HepG2 (cell line): Measurements from ENCODE around the gene CCNB1IP1. TPM values are rescaled to one million over a fixed set of nuclear protein-coding genes. Genes with fewer than 3 reads are reported as not detected.

ENCODE experiments used
- ASH2L ChIP-seq: fragments of 300-600, 200-600 bp; sonication (generic); IDR thresholded peaks from 2 replicates; pipeline ENCODE4 v1.7.0; 2017; ENCODE audit warnings: low read depth, mild to moderate bottlenecking, moderate library complexity, mixed read lengths, low read length; ENCODE audit not compliant: insufficient read length
- CBFB ChIP-seq: sonication (generic); formaldehyde crosslinking; IDR thresholded peaks from 2 replicates; pipeline ENCODE4 v1.4.0; 2020; ENCODE audit warnings: missing genetic modification reagents
- CHCHD3 ChIP-seq: sonication (generic); formaldehyde crosslinking; IDR thresholded peaks from 2 replicates; pipeline ENCODE4 v1.8.0; 2022; ENCODE audit warnings: mild to moderate bottlenecking, missing genetic modification reagents, moderate library complexity
- DMAP1 ChIP-seq: IDR thresholded peaks from 2 replicates; pipeline ENCODE4 v1.6.1; 2016
- HCFC1 ChIP-seq: fragments of 150-350 bp; IDR thresholded peaks from 2 replicates; pipeline ENCODE4 v1.6.1; 2014; ENCODE audit warnings: low read depth, low read length
- HOXA9 ChIP-seq: sonication (generic); formaldehyde crosslinking; IDR thresholded peaks from 2 replicates; pipeline ENCODE4 v1.8.1; 2022; ENCODE audit warnings: missing genetic modification reagents, mild to moderate bottlenecking, moderate library complexity, borderline replicate concordance
- IRF2 ChIP-seq: IDR thresholded peaks from 2 replicates; pipeline ENCODE4 v1.6.1; 2018; ENCODE audit warnings: missing genetic modification reagents, missing compliant biosample characterization
- MEIS1 ChIP-seq: sonication (generic); formaldehyde crosslinking; IDR thresholded peaks from 2 replicates; pipeline ENCODE4 v1.9.0; 2021; ENCODE audit warnings: mild to moderate bottlenecking, missing genetic modification reagents, moderate library complexity, borderline replicate concordance
- NFKB2 ChIP-seq: sonication (generic); formaldehyde crosslinking; IDR thresholded peaks from 2 replicates; pipeline ENCODE4 v1.4.0; 2020; ENCODE audit warnings: missing genetic modification reagents, borderline replicate concordance
- PAF1 ChIP-seq: IDR thresholded peaks from 2 replicates; pipeline ENCODE4 v1.6.1; 2016; ENCODE audit warnings: missing genetic modification reagents, missing compliant biosample characterization
- SALL1 ChIP-seq: sonication (generic); formaldehyde crosslinking; IDR thresholded peaks from 2 replicates; pipeline ENCODE4 v1.8.0; 2022; ENCODE audit warnings: mild to moderate bottlenecking, missing genetic modification reagents
- SMC3 ChIP-seq: IDR thresholded peaks from 2 replicates; pipeline ENCODE4 v1.6.1; 2011; ENCODE audit warnings: low read length, improper control_type of control experiment
- TARDBP ChIP-seq: sonication (generic); formaldehyde crosslinking; IDR thresholded peaks from 2 replicates; pipeline ENCODE4 v1.8.0; 2022; ENCODE audit warnings: mild to moderate bottlenecking, missing genetic modification reagents
- TBL1XR1 ChIP-seq: fragments of 150-350 bp; IDR thresholded peaks from 2 replicates; pipeline ENCODE4 v1.6.1; 2014; ENCODE audit warnings: borderline replicate concordance, low read length; ENCODE audit not compliant: partially characterized antibody
- TOPORS ChIP-seq: sonication (generic); formaldehyde crosslinking; IDR thresholded peaks from 2 replicates; pipeline ENCODE4 v1.8.0; 2023; ENCODE audit warnings: mild to moderate bottlenecking, missing genetic modification reagents
- YEATS4 ChIP-seq: sonication (generic); formaldehyde crosslinking; IDR thresholded peaks from 2 replicates; pipeline ENCODE4 v1.4.0; 2020; ENCODE audit warnings: missing genetic modification reagents, borderline replicate concordance
- ZBTB20 ChIP-seq: sonication (generic); formaldehyde crosslinking; IDR thresholded peaks from 2 replicates; pipeline ENCODE4 v1.8.1; 2023; ENCODE audit warnings: missing genetic modification reagents, low read depth, mild to moderate bottlenecking, borderline replicate concordance
- ZBTB38 ChIP-seq: sonication (generic); formaldehyde crosslinking; IDR thresholded peaks from 2 replicates; pipeline ENCODE4 v1.5.1; 2020; ENCODE audit warnings: mild to moderate bottlenecking, missing genetic modification reagents
- ZFP41 ChIP-seq: sonication (generic); formaldehyde crosslinking; IDR thresholded peaks from 2 replicates; pipeline ENCODE4 v1.4.0; 2020; ENCODE audit warnings: mild to moderate bottlenecking, missing genetic modification reagents, borderline replicate concordance
- ZFY ChIP-seq: sonication (generic); formaldehyde crosslinking; IDR thresholded peaks from 2 replicates; pipeline ENCODE4 v1.4.0; 2020; ENCODE audit warnings: missing genetic modification reagents
- ZNF317 ChIP-seq: sonication (generic); formaldehyde crosslinking; IDR thresholded peaks from 2 replicates; pipeline ENCODE4 v1.5.0; 2020; ENCODE audit warnings: mild to moderate bottlenecking, missing genetic modification reagents
- ZNF484 ChIP-seq: sonication (generic); formaldehyde crosslinking; IDR thresholded peaks from 2 replicates; pipeline ENCODE4 v1.5.1; 2020; ENCODE audit warnings: mild to moderate bottlenecking, low read depth, missing genetic modification reagents, borderline replicate concordance
- ZNF530 ChIP-seq: sonication (generic); formaldehyde crosslinking; IDR thresholded peaks from 2 replicates; pipeline ENCODE4 v1.5.0; 2020; ENCODE audit warnings: low read depth, mild to moderate bottlenecking, missing genetic modification reagents
- ZNF558 ChIP-seq: sonication (generic); formaldehyde crosslinking; IDR thresholded peaks from 2 replicates; pipeline ENCODE4 v1.9.0; 2022; ENCODE audit warnings: mild to moderate bottlenecking, missing genetic modification reagents, borderline replicate concordance
- ZNF660 ChIP-seq: sonication (generic); formaldehyde crosslinking; IDR thresholded peaks from 2 replicates; pipeline ENCODE4 v1.5.1; 2020; ENCODE audit warnings: mild to moderate bottlenecking, low read depth, missing genetic modification reagents, borderline replicate concordance
- ZNF710 ChIP-seq: sonication (generic); formaldehyde crosslinking; IDR thresholded peaks from 2 replicates; pipeline ENCODE4 v1.5.0; 2020; ENCODE audit warnings: mild to moderate bottlenecking, missing genetic modification reagents, borderline replicate concordance
- ZNF792 ChIP-seq: IDR thresholded peaks from 2 replicates; pipeline ENCODE4 v1.6.1; 2016
- polyA plus RNA-seq, 8 experiments: library from polyadenylated mRNA; depleted of rRNA in 3 of 8; stranded (reverse) in 7 of 8; unstranded in 1 of 8; fragments of >200 nt; fragmentation: Illumina TruSeq in 4 of 8; extraction: Trizol in 4 of 8; gene quantifications; 2 replicates each; pipeline versions ENCODE4 v1.2.1 to v1.2.3, GENCODE V29; 2011 to 2016; ENCODE audit warnings: low read depth in 4 of 8, missing spikeins in 1 of 8, mixed read lengths in 1 of 8; ENCODE audit not compliant: insufficient read depth in 1 of 8
- total RNA-seq, 5 experiments: library from RNA; depleted of rRNA; stranded (reverse); fragments of >200 nt; fragmentation: Illumina TruSeq; extraction: Trizol; gene quantifications; 2 replicates each; pipeline ENCODE4 v1.2.3, GENCODE V29; 2016; ENCODE audit warnings: low read depth in 1 of 5
- TF ChIP-seq, protein P1 (sequence below): sonication (generic); formaldehyde crosslinking; IDR thresholded peaks from 2 replicates; pipeline ENCODE4 v1.9.0; 2022; ENCODE audit warnings: missing genetic modification reagents, mild to moderate bottlenecking, borderline replicate concordance

Gene CCNB1IP1
- total and polyA plus RNA-seq, 2 of the 13 experiments (the other 11 are each of a cell fraction or from before 2014, with no cell fraction given): 98.3 to 125 TPM

DNA sequence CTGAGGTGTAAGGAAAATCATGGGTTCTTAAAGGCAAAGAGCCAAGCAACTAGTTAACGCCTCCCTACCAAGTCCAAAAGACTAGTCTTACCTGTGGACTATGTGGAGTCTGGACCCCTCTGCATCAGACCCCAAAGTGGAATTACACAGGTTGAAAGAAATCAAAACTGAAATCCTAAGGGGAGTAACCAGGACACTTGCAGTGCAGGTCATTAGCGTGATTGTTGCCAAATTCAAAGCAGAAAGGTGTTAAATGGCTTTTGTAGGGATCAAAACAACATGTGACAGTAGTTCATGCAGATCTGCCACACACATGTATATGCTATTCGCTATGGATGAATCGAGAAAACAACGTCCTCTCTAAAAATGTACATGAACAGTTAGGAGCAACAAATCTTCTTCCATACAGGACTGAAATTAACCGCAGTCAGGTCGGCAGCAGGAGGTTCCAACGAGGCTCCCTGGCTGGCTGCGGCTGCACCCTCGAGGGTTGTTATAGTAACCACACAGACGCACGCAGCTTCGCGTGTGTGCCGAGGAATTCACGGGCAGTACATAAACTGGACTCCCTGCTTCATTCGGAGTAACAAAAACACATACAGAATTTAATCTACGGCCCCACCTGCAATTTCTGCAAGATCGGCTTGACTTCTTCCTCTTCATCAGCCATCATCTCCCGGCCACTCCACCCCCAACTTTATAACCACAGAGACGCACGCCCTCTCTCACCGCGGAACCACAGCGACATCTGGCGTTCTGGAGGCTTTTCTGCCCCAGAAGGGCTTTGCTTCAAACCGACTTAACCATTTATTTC, 27.6 kb downstream of the CCNB1IP1 start, which contains the start of gene TTC5 (continued):
- TF ChIP-seq ZNF558 (CRISPR knock-in tag) (no peak), PAF1 (CRISPR knock-in tag) (no peak), ZNF792 (CRISPR knock-in tag) (peak; percentile 89), HOXA9 (CRISPR knock-in tag) (no peak), HCFC1 (peak; percentile 40; the same call in 1 of the 2 replicates), TOPORS (CRISPR knock-in tag) (no peak), NFKB2 (CRISPR knock-in tag) (peak; percentile 67; the same call in 1 of the 2 replicates), TARDBP (peak; percentile 75; the same call in 1 of the 2 replicates), ZBTB20 (0 out of 2 replicates have a peak, but pooled peaks have one; percentile 47), IRF2 (CRISPR knock-in tag) (peak; percentile 94), ZNF660 (no peak), SMC3 (peak; percentile 33; the same call in 1 of the 2 replicates), CBFB (CRISPR knock-in tag) (peak; percentile 81), CHCHD3 (CRISPR knock-in tag) (no peak), ZNF530 (CRISPR knock-in tag) (no peak), ZFP41 (CRISPR knock-in tag) (no peak), SALL1 (CRISPR knock-in tag) (peak; percentile 76), YEATS4 (peak; percentile 65), ZFY (CRISPR knock-in tag) (peak; percentile 44; the same call in 1 of the 2 replicates), MEIS1 (peak; percentile 66; the same call in 1 of the 2 replicates), ZBTB38 (CRISPR knock-in tag) (peak; percentile 18; the same call in 1 of the 2 replicates), ZNF710 (CRISPR knock-in tag) (peak; percentile 58; the same call in 1 of the 2 replicates), ZNF317 (CRISPR knock-in tag) (0 out of 2 replicates have a peak, but pooled peaks have one; percentile 28), DMAP1 (CRISPR knock-in tag) (peak; percentile 66; the same call in 1 of the 2 replicates), TBL1XR1 (peak; percentile 46), ASH2L (peak; percentile 100), ZNF484 (no peak)
- TF ChIP-seq, protein P1, sequence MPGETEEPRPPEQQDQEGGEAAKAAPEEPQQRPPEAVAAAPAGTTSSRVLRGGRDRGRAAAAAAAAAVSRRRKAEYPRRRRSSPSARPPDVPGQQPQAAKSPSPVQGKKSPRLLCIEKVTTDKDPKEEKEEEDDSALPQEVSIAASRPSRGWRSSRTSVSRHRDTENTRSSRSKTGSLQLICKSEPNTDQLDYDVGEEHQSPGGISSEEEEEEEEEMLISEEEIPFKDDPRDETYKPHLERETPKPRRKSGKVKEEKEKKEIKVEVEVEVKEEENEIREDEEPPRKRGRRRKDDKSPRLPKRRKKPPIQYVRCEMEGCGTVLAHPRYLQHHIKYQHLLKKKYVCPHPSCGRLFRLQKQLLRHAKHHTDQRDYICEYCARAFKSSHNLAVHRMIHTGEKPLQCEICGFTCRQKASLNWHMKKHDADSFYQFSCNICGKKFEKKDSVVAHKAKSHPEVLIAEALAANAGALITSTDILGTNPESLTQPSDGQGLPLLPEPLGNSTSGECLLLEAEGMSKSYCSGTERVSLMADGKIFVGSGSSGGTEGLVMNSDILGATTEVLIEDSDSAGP (CRISPR knock-in tag): peak; percentile 71
